Epithelial cell of esophagus (primary cell): ENCODE measurements around the gene GSX2.
"Not testable (repeated sequence)": the region's sequence is repeated elsewhere in the genome, so short reads cannot be mapped to it uniquely, and the experiment has no call there.

Experiments
- DNase-seq: peaks from one replicate; pipeline ENCODE4 v3.0.0; 2010; ENCODE audit warnings: low read depth
- H3K4me3 ChIP-seq: 2 replicates; pipeline ENCODE4 v1.5.1; 2011; ENCODE audit warnings: mild to moderate bottlenecking, low read length, control low read depth
- CTCF ChIP-seq: IDR thresholded peaks from 2 replicates; pipeline ENCODE4 v1.5.1; 2011; ENCODE audit warnings: low read depth, mild to moderate bottlenecking, low read length, control low read depth, inconsistent platforms; ENCODE audit not compliant: insufficient read depth; ENCODE audit errors: missing control alignments

Gene GSX2

GRCh38 chr4:54099748-54100574 lies at the start of gene GSX2:
Gene GSX2 (plus strand): TSS chr4:54100163. CDS start chr4:54100345, 182 bp downstream.
- TF ChIP-seq CTCF: no peak
- no peak for DNase-seq
- no peak within 1 kb of the TSS for H3K4me3 ChIP-seq

DNA sequence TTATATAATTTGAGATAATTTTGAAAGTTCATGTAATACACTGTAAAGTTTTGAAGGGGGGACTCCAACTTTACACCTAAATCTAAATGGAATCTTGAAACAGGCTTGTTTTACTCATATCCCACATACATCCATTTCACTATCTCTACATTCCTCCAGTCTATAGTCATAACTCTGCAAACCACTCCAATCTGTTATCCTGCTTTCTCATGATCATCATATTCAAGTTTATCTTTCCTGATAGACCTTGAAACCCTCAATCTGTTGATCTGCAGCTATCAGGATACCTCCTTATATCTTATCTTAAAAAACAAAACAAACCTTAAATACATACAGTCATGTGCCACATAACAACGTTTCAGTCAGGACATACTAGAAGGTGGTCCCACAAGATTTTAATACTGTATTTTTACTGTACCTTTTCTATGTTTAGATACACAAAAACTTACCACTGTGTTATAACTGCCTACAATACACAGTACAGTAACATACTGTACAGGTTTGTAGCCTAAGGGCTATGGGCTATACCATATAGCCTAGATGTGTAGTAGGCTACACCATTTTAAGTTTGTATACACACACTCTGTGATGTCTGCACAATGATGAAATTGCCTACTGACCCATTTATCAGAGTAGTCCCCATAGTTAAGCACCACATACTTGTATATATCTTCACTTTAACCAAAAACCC lies 49.6 kb upstream of the GSX2 start:
- peak; percentile 29 for DNase-seq
- no peak overlapping the region for H3K4me3 ChIP-seq
- TF ChIP-seq CTCF: no peak

- not testable (repeated sequence) for H3K4me3 ChIP-seq, DNase-seq
These were observed 46.6 kb upstream of the GSX2 start for GRCh38 chr4:54053322-54053721.

DNA sequence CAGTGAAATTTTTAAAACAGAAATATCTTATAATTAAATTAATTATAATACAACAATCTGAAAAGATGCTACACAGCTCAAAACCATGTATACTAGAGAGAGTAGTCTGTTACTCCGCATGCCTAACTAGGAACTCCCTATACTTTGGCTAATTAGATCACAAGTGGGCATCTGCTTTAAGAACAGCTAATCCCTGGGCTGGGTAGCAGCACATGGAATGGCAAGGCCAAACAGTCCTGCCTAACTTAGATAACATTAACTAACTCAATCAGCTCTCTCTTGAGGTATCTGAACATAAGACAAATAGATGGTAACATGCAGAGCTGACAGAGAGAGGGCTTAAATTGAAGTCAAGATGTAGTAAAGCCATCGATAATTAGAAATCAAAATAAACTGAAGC lies 45.5 kb upstream of the GSX2 start:
- no peak overlapping the region for H3K4me3 ChIP-seq
- DNase-seq: no peak
- TF ChIP-seq CTCF: no peak

GRCh38 chr4:54055494-54055893 lies 44.5 kb upstream of the GSX2 start:
- DNase-seq: no peak
- H3K4me3 ChIP-seq: no peak overlapping the region
- no peak for TF ChIP-seq CTCF

GRCh38 chr4:54056360-54056759 lies 43.6 kb upstream of the GSX2 start:
- DNase-seq: no peak
- no peak for TF ChIP-seq CTCF
- H3K4me3 ChIP-seq: no peak overlapping the region

DNA sequence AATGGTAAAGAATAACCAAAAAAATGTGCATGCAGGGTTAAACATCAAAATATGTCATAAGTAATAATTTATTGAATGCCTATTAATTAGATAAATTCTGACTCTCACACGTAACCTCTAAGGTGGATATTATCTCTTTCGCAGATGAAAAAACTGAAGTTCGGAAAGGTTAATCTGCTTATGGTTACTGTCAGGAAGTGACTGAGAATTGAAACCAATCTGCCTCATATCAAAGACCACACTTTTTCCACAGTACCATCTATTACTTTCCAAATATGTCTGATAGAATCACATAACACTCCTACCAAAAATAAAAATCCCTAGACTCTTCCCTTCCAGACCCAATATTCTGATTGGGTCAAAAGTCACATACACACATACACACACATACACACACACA lies 41.8 kb upstream of the GSX2 start:
- DNase-seq: no peak
- H3K4me3 ChIP-seq: no peak overlapping the region
- no peak for TF ChIP-seq CTCF
